Left ventricle myocardium inferior (tissue), 1 donor: Measurements from ENCODE around the gene NTM. TPM values are rescaled to one million over a fixed set of nuclear protein-coding genes. Genes with fewer than 3 reads are reported as not detected.

Source experiments
- DNase-seq: peaks from one replicate; pipeline ENCODE4 v3.0.0-alpha.2; 2020
- H3K27ac ChIP-seq: fragments of 200-600 bp; replicated peaks from 2 replicates; pipeline ENCODE4 v1.8.0; 2021
- H3K27me3 ChIP-seq: fragments of 200-600 bp; 2 replicates; pipeline ENCODE4 v1.8.0; 2021; ENCODE audit warnings: low read depth
- H3K36me3 ChIP-seq: fragments of 200-600 bp; 2 replicates; pipeline ENCODE4 v1.8.0; 2021
- H3K4me1 ChIP-seq: fragments of 200-600 bp; 2 replicates; pipeline ENCODE4 v1.8.0; 2021
- H3K4me3 ChIP-seq: fragments of 200-600 bp; 2 replicates; pipeline ENCODE4 v1.8.0; 2021; ENCODE audit warnings: mild to moderate bottlenecking, moderate library complexity
- H3K9me3 ChIP-seq: fragments of 200-600 bp; replicated peaks from 2 replicates; pipeline ENCODE4 v1.8.0; 2021
- intact Hi-C: fragments of 100-400 bp; cut with micrococcal nuclease; formaldehyde crosslinking; loops from one replicate; pipeline ENCODE4 v1.11.0; 2022
- total RNA-seq: library from RNA; stranded (reverse); fragmentation: NEBNext Ultra II Directional; extraction: Animal tissue kit (Norgen Biotek cat#: 25700); gene quantifications from one replicate; pipeline ENCODE4 v1.2.1, GENCODE V29; 2021
- TF ChIP-seq, protein P1 (sequence below): fragments of 200-600 bp; IDR thresholded peaks from 2 replicates; pipeline ENCODE4 v1.8.0; 2021; ENCODE audit warnings: antibody characterized with exemption, mild to moderate bottlenecking, borderline replicate concordance
- donor health status: DM: no; HTN: yes; CAD: no; lungs with severe emphysema.

The NTM gene
- total RNA-seq, 1 donor from 2014 or later = 1.0 TPM

DNA sequence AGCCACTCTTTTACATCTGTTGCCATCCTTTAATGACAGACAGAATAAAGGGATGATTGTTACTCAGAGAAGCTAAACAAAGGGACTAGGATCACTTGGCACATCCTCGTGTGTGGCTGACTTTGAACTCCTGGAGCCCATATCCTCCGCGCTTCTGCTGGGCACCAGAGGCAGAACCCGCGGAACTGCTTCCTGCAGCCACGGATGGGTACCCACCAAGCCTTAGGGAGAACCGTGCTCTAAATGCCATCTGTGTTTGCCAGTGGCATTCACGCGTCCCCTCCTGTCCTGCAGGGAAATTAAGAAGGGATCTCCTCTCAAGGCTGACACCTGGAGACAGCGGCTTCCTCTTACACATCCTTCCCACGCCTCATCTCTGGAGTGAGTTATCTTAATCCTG is 294.4 kb downstream of the NTM start:
- H3K4me3 ChIP-seq = no peak overlapping the region
- no peaks in the 10 kb centered on the region for H3K4me1 ChIP-seq
- DNase-seq = no peak
- H3K27me3 ChIP-seq = peaks cover 31% of the 10 kb centered on the region
- intact Hi-C loops = no loop called here
- no peaks in the 10 kb centered on the region for H3K9me3 ChIP-seq
- TF ChIP-seq, protein P1, sequence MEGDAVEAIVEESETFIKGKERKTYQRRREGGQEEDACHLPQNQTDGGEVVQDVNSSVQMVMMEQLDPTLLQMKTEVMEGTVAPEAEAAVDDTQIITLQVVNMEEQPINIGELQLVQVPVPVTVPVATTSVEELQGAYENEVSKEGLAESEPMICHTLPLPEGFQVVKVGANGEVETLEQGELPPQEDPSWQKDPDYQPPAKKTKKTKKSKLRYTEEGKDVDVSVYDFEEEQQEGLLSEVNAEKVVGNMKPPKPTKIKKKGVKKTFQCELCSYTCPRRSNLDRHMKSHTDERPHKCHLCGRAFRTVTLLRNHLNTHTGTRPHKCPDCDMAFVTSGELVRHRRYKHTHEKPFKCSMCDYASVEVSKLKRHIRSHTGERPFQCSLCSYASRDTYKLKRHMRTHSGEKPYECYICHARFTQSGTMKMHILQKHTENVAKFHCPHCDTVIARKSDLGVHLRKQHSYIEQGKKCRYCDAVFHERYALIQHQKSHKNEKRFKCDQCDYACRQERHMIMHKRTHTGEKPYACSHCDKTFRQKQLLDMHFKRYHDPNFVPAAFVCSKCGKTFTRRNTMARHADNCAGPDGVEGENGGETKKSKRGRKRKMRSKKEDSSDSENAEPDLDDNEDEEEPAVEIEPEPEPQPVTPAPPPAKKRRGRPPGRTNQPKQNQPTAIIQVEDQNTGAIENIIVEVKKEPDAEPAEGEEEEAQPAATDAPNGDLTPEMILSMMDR = no peak
- no peaks in the 10 kb centered on the region for H3K36me3 ChIP-seq
- no peak overlapping the region for H3K27ac ChIP-seq

DNA sequence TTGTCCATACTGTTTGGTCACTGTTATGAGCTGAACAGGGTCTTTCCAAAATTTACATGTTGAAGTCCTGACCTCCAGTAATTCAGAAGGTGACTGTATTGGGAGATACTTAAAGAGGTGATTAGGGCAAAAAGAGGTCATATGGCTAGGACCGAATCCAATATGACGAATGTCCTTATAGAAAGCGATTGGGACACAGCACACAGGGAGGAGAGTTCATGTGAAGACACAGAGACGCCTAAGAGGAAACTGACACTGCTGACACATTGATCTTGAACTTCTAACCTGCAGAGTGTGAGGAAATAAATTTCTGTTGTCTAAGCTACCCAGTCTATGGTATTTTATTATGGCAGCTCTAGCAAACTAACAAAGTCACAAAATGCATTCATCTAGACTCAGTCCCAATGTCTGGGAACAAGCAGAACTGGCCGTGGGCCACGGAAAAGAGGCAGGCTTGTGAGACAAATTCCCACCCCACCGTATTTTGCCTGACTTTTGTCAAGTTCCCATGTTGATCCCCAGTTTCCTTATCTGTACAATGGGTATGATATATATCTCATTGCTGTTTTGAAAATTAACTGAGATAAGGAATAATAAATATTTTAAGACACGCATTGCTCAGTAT is 295.0 kb downstream of the NTM start:
- TF ChIP-seq, protein P1 = no peak
- H3K27ac ChIP-seq = no peak overlapping the region
- intact Hi-C loops = no loop called here

DNA sequence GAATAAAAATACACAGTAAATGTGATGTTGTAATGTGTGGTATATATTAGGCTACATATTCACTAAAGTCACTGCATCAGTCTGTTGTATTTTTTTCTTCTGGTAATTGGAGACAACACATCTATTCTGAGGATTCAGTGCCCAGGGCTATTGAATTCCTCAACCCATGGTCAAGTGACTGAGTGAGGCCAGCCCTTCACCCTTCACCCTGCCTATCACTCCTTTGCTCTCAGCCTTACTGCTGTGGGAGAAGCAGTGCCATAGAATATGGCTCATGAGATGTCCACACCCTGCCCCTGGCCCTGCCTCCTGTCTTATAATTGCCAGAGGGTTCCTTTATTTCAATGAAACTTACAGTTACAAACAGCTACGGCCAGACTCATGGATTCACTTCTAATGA is 295.6 kb downstream of the NTM start:
- TF ChIP-seq, protein P1 = no peak
- intact Hi-C loops = no loop called here

More for the DNA sequence above, 295.0 kb downstream of the NTM start:
- no peaks in the 10 kb centered on the region for H3K9me3 ChIP-seq
- peaks cover 24% of the 10 kb centered on the region for H3K27me3 ChIP-seq
- no peak for DNase-seq
- no peaks in the 10 kb centered on the region for H3K36me3 ChIP-seq
- no peak overlapping the region for H3K4me3 ChIP-seq
- no peaks in the 10 kb centered on the region for H3K4me1 ChIP-seq

DNA sequence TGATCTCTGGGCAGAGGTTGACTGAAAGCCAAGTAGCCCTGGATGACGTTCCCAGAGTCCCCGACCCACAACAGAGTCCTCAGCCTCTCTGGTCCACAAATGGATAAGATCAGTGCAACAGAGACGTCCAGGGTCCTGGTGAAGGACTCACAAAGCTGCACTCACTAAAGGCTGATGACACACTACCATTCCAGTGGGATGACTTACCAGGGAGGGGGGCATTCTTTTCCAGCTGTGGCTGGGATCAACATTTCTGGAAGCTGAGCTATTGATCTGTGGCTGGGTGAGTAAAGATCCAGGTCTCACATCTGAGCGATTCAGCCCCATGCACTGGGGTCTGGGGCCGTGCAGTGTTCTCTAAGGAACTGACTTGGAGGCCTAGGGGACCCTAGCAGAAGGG is 296.2 kb downstream of the NTM start:
- H3K27me3 ChIP-seq = peaks cover 22% of the 10 kb centered on the region
- no peaks in the 10 kb centered on the region for H3K36me3 ChIP-seq
- TF ChIP-seq, protein P1 = no peak
- no peak overlapping the region for H3K4me3 ChIP-seq
- intact Hi-C loops = no loop called here
- no peak for DNase-seq
- H3K27ac ChIP-seq = no peak overlapping the region
- no peaks in the 10 kb centered on the region for H3K9me3 ChIP-seq
- H3K4me1 ChIP-seq = no peaks in the 10 kb centered on the region

More for the DNA sequence above, 295.6 kb downstream of the NTM start:
- Histone ChIP-seq H3K36me3 (no peaks in the 10 kb centered on the region), H3K4me1 (no peaks in the 10 kb centered on the region), H3K27me3 (peaks cover 22% of the 10 kb centered on the region), H3K9me3 (no peaks in the 10 kb centered on the region), H3K27ac (no peak overlapping the region), H3K4me3 (no peak overlapping the region)
- DNase-seq = no peak

DNA sequence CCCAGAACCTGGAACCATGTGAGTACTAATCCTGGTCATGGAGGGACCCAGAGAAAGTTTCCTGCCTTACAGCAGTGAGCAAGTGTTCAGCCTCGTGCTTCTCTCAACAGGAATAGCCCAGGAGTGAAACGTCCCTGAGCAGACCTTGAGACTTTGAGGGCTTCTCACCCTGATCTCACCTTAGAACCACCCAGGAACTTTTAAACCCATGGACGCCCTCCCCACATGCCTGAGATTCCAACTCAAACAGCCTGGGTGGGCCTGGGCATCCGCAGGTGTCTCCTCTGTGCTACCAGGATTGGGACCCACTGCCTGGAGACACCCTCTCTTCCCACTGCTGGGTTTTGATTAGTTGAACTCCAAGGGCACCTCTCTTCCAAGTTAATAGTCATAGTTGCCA is 297.2 kb downstream of the NTM start:
- DNase-seq = no peak
- intact Hi-C loops = no loop called here
- no peaks in the 10 kb centered on the region for H3K4me1 ChIP-seq
- H3K27me3 ChIP-seq = peaks cover 22% of the 10 kb centered on the region
- no peaks in the 10 kb centered on the region for H3K36me3 ChIP-seq
- TF ChIP-seq, protein P1 = no peak
- H3K27ac ChIP-seq = no peak overlapping the region
- no peaks in the 10 kb centered on the region for H3K9me3 ChIP-seq
- H3K4me3 ChIP-seq = no peak overlapping the region
